Measurements from ENCODE around the gene TMEM247. TPM values are rescaled to one million over a fixed set of nuclear protein-coding genes. Genes with fewer than 3 reads are reported as not detected.

TMEM247 gene
- polyA plus RNA-seq, 1 of the 3 experiments (the other 2 are of a cell fraction), result not detected

DNA sequence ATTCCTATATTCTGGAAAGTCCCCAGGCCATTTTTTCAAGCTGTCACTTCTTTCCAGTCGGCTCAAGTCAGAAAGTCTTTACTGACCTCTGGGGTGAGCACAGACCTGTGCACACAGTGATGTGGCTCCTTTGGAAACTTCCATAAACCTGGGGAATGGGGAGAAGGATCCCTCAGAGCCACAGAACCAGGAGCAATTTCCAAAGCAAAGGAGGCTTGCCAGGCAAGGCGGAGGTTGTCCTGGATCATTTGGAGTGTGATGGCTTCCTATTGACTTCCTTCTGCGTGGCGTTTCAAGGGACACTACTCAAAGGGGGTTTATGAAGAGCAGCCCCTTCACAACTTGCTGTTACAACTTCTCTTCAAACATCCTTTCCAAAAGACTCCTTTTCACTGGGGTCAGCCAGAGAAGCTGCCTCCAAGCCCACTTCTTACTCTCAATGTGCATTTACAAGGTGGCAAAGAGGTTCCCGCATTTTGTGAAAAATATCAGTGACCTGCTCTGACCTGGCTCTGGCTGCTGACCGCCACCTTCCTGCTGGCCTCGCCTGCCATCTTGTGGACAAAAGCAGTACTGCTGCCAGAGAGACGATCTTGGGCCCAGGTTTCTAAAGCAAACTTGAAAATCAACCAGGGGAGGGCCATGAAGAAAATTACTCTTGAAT is 18.2 kb upstream of the TMEM247 start:
- POLR2A ChIA-PET, result interaction anchor here (0.8 to 1.5 kb wide), 2 partner anchors 121 to 164 kb away, joined by 4 to 5 read pairs; partner anchors contain the start of gene EPAS1
- peak; percentile 79 for DNase-seq
- no peaks in the 10 kb centered on the region for H3K27me3 ChIP-seq (ENCODE audit: insufficient read depth)
- H3K36me3 ChIP-seq (replicated peaks in 1 of 2; ENCODE audit: control insufficient read depth in 1 of 2, insufficient read depth in 2 of 2, low read length in 1 of 2), result no peaks in the 10 kb centered on the region
- no peaks in the 10 kb centered on the region for H3K9me2 ChIP-seq
- H3K4me1 ChIP-seq (ENCODE audit: control insufficient read depth in 1 of 2, insufficient read depth in 2 of 2, low read depth in 1 of 2, low read length in 1 of 2), result peaks cover 0 to 21% of the 10 kb centered on the region in 2 experiments; a peak in 1 of 4 replicates
- CTCF ChIA-PET, result interaction anchor here (0.6 to 5.9 kb wide), 56 partner anchors 10 to 818 kb away, joined by 3 to 30 read pairs (median 4); partner anchors contain the start of gene EPAS1
- no peaks in the 10 kb centered on the region for H3K9me3 ChIP-seq
- H3K79me2 ChIP-seq (ENCODE audit: insufficient read depth), result no peaks in the 10 kb centered on the region
- H3K4me3 ChIP-seq (ENCODE audit: low read depth in 2 of 2, low read length in 1 of 2), result no peak overlapping the region; a peak in 1 of 4 replicates
- no peaks in the 10 kb centered on the region for H3F3A ChIP-seq (replicated peaks; ENCODE audit: insufficient read depth)
- no peak overlapping the region for H3K9ac ChIP-seq
- no peak overlapping the region for H3K4me2 ChIP-seq
- no peak overlapping the region for H2AFZ ChIP-seq (ENCODE audit: low read depth)
- TF ChIP-seq, protein P1, sequence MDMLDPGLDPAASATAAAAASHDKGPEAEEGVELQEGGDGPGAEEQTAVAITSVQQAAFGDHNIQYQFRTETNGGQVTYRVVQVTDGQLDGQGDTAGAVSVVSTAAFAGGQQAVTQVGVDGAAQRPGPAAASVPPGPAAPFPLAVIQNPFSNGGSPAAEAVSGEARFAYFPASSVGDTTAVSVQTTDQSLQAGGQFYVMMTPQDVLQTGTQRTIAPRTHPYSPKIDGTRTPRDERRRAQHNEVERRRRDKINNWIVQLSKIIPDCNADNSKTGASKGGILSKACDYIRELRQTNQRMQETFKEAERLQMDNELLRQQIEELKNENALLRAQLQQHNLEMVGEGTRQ (IDR thresholded peaks at IDR 0.05; ENCODE audit: borderline replicate concordance, low read depth, low read length), result no peak
- TF ChIP-seq SMC3 (IDR thresholded peaks at IDR 0.05; ENCODE audit: low read depth, low read length) (peak; percentile 99), GATA2 (CRISPR knock-in tag; IDR thresholded peaks at IDR 0.05) (no peak), RCOR1 (IDR thresholded peaks at IDR 0.05; ENCODE audit: low read length) (0 out of 2 replicates have a peak, but pooled peaks have one; percentile 50), FOSL2 (IDR thresholded peaks at IDR 0.05; ENCODE audit: borderline replicate concordance, low read depth) (no peak), MXI1 (IDR thresholded peaks at IDR 0.05; ENCODE audit: low read depth, low read length) (0 out of 2 replicates have a peak, but pooled peaks have one; percentile 31), NRF1 (IDR thresholded peaks at IDR 0.05; ENCODE audit: low read depth, low read length) (peak; percentile 36; the same call in 1 of the 2 replicates), RAD21 (IDR thresholded peaks at IDR 0.05; ENCODE audit: low read length) (peak; percentile 100)
- TF ChIP-seq, protein P2, sequence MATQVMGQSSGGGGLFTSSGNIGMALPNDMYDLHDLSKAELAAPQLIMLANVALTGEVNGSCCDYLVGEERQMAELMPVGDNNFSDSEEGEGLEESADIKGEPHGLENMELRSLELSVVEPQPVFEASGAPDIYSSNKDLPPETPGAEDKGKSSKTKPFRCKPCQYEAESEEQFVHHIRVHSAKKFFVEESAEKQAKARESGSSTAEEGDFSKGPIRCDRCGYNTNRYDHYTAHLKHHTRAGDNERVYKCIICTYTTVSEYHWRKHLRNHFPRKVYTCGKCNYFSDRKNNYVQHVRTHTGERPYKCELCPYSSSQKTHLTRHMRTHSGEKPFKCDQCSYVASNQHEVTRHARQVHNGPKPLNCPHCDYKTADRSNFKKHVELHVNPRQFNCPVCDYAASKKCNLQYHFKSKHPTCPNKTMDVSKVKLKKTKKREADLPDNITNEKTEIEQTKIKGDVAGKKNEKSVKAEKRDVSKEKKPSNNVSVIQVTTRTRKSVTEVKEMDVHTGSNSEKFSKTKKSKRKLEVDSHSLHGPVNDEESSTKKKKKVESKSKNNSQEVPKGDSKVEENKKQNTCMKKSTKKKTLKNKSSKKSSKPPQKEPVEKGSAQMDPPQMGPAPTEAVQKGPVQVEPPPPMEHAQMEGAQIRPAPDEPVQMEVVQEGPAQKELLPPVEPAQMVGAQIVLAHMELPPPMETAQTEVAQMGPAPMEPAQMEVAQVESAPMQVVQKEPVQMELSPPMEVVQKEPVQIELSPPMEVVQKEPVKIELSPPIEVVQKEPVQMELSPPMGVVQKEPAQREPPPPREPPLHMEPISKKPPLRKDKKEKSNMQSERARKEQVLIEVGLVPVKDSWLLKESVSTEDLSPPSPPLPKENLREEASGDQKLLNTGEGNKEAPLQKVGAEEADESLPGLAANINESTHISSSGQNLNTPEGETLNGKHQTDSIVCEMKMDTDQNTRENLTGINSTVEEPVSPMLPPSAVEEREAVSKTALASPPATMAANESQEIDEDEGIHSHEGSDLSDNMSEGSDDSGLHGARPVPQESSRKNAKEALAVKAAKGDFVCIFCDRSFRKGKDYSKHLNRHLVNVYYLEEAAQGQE (IDR thresholded peaks at IDR 0.05; ENCODE audit: low read depth, low read length), result no peak
- TF ChIP-seq, protein P3, sequence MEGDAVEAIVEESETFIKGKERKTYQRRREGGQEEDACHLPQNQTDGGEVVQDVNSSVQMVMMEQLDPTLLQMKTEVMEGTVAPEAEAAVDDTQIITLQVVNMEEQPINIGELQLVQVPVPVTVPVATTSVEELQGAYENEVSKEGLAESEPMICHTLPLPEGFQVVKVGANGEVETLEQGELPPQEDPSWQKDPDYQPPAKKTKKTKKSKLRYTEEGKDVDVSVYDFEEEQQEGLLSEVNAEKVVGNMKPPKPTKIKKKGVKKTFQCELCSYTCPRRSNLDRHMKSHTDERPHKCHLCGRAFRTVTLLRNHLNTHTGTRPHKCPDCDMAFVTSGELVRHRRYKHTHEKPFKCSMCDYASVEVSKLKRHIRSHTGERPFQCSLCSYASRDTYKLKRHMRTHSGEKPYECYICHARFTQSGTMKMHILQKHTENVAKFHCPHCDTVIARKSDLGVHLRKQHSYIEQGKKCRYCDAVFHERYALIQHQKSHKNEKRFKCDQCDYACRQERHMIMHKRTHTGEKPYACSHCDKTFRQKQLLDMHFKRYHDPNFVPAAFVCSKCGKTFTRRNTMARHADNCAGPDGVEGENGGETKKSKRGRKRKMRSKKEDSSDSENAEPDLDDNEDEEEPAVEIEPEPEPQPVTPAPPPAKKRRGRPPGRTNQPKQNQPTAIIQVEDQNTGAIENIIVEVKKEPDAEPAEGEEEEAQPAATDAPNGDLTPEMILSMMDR (IDR thresholded peaks at IDR 0.05), result peak; percentile 100
- H4K20me1 ChIP-seq (ENCODE audit: insufficient read depth), result no peaks in the 10 kb centered on the region
- WGBS (ENCODE audit: low lambda C conversion rate), result 33% methylated on average over 8 of the region's 8 CpGs
- H3K27ac ChIP-seq (ENCODE audit: low read depth in 2 of 2, low read length in 1 of 2), result peak overlapping the region in 1 of 2 experiments; percentile 72; a peak in 1 of 4 replicates

Measured in SK-N-SH (cell line).